Left hindlimb (tissue), 1 donor: Measurements from ENCODE around the gene LCTL.
"Not testable (repeated sequence)": the region's sequence is repeated elsewhere in the genome, so short reads cannot be mapped to it uniquely, and the experiment has no call there.

ENCODE experiments used
- DNase-seq: peaks from one replicate; pipeline ENCODE4 v3.0.0-alpha.2; 2018

LCTL gene

GRCh38 chr15:66590435-66590834 lies 24.6 kb upstream of the LCTL start:
- DNase-seq = no peak

- DNase-seq = not testable (repeated sequence)
These were observed 23.6 kb upstream of the LCTL start for GRCh38 chr15:66589429-66589828.

- DNase-seq = no peak
These were observed 23.2 kb upstream of the LCTL start for GRCh38 chr15:66588971-66589370.

- DNase-seq = no peak
These were observed 22.7 kb upstream of the LCTL start for GRCh38 chr15:66588537-66588936.

- no peak for DNase-seq
These were observed 22.0 kb upstream of the LCTL start for GRCh38 chr15:66587749-66588148.

GRCh38 chr15:66587020-66587419 lies 21.2 kb upstream of the LCTL start:
- no peak for DNase-seq

GRCh38 chr15:66586155-66586976 lies 20.6 kb upstream of the LCTL start:
- DNase-seq = no peak

GRCh38 chr15:66581972-66582537 lies 16.3 kb upstream of the LCTL start:
- DNase-seq = no peak

- DNase-seq = no peak
These were observed 14.8 kb upstream of the LCTL start for GRCh38 chr15:66580643-66581042.

- no peak for DNase-seq
These were observed 12.6 kb upstream of the LCTL start for GRCh38 chr15:66578286-66578875.

GRCh38 chr15:66574596-66574950 lies 8.8 kb upstream of the LCTL start:
- DNase-seq = no peak

GRCh38 chr15:66573719-66574595 lies 8.2 kb upstream of the LCTL start:
- DNase-seq = peak; percentile 71

- DNase-seq = no peak
These were observed 7.5 kb upstream of the LCTL start for GRCh38 chr15:66573348-66573718.

- DNase-seq = no peak
These were observed 6.3 kb upstream of the LCTL start for GRCh38 chr15:66572146-66572545.

- no peak for DNase-seq
These were observed 5.2 kb upstream of the LCTL start for GRCh38 chr15:66570842-66571478.

GRCh38 chr15:66570327-66570726 lies 4.5 kb upstream of the LCTL start:
- no peak for DNase-seq

GRCh38 chr15:66569461-66570137 lies 3.8 kb upstream of the LCTL start:
- DNase-seq = no peak

GRCh38 chr15:66567897-66568296 lies 2.1 kb upstream of the LCTL start:
- no peak for DNase-seq

- DNase-seq = no peak
These were observed 1.2 kb upstream of the LCTL start for GRCh38 chr15:66566963-66567531.

GRCh38 chr15:66565141-66565641 lies 607 bp downstream of the LCTL start:
- no peak for DNase-seq

GRCh38 chr15:66564136-66565041 lies 1.4 kb downstream of the LCTL start:
- no peak for DNase-seq
